GM18907 (cell line): ENCODE measurements around the gene SPIRE1.
"Not testable (repeated sequence)": the region's sequence is repeated elsewhere in the genome, so short reads cannot be mapped to it uniquely, and the experiment has no call there.

Experiments
- ATAC-seq: cut with Tn5 transposase; IDR thresholded peaks from one replicate; pipeline ENCODE4 v1.9.1; 2021; ENCODE audit warnings: mild to moderate bottlenecking, moderate library complexity; ENCODE audit not compliant: unreplicated experiment

The SPIRE1 gene

GRCh38 chr18:12423393-12423792 is 234.5 kb downstream of the SPIRE1 start:
- no peak for ATAC-seq

DNA sequence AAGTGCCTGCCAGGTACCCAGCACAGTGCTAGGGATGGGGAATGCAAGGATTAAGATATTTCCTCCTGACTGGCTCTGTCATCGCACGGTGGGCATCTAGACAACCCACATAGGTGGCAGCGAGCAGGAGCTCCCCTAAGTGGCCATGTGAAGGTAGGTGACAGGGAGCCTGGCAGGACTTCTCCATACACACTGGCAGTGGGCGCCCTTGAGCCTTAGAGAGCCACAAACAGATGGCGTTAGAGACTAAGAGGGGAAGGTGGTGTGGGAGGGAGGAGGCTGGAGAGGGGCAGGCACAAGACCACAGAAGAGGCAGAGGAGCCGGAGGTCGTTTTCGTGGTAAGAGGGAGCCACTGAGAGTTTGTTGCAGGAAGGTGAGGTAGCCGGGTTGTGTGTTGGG is 235.0 kb downstream of the SPIRE1 start:
- no peak for ATAC-seq

GRCh38 chr18:12421732-12422131 is 236.2 kb downstream of the SPIRE1 start:
- ATAC-seq, result no peak

- no peak for ATAC-seq
Measured at GRCh38 chr18:12420821-12421421, 237.0 kb downstream of the SPIRE1 start.

GRCh38 chr18:12417687-12418086 is 240.2 kb downstream of the SPIRE1 start:
- ATAC-seq, result no peak

DNA sequence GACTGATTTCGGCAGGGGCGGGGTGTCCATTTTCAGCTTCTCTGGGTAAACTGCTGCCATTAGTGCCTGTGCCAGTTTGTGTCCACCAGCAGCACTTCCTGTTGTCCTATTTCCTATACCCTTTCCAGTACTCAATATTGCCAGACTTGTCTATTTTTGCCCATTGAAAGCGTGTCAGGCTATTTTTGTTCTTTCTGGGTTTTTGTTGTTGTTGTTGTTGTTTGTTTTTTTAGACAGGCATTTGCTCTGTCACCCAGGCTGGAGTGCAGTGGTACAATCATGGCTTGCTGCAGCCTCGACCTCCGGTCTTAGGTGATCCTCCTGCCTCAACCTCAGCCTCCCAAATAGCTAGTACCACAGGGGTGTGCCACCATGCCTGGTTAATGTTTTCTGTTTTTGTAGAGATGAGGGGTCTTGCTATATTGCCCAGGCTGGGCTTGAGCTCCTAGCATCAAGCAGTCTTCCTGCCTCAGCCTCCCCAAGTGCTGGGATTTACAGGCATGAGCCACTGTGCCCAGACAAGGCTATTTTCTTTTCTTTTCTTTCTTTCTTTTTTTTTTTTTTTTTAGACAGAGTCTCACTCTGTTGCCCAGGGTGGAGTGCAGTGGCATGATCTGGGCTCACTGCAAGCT is 241.7 kb downstream of the SPIRE1 start:
- ATAC-seq, result no peak

DNA sequence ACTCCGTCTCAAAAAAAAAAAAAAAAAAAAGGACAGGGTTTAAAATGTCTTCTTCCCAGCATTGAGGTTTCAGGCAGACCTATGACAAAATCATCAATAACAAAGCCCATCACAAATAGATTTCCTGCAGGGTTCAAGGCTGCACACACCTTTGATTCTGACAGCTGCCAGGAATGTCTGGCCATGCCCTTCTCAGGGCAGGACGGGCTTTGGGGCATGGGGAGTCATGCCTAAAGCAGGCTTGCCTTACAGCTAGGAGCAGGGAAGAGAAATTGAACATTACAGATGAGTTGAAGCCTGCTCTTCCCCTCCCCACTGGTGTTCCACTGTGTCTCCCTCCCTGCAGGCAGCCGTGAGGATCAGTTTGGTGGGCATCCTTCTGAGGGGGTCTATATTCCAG is 246.5 kb downstream of the SPIRE1 start:
- no peak for ATAC-seq

GRCh38 chr18:12410747-12411146 is 247.2 kb downstream of the SPIRE1 start:
- not testable (repeated sequence) for ATAC-seq

GRCh38 chr18:12410081-12410481 is 247.8 kb downstream of the SPIRE1 start:
- no peak for ATAC-seq

DNA sequence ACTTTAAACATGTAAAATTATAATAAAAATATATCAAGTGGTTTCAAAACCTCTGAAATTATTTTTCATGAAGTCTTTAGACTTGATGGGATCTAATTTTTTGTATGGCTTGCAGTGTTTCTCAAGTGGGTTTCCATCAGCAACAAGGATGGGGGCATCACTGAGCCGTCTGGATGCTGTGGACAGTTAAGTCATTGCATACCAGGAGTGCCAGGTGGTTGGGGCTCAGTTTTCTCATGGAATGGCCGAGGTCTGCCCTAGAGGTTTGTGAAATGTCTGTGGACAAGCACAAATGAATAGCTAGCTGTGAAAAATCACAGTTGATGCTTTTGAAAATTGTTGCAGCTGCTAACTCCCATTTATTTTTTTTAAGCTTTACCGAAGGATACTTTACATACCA is 248.4 kb downstream of the SPIRE1 start:
- no peak for ATAC-seq

GRCh38 chr18:12408247-12408869 is 249.5 kb downstream of the SPIRE1 start:
- ATAC-seq, result peak; percentile 22

DNA sequence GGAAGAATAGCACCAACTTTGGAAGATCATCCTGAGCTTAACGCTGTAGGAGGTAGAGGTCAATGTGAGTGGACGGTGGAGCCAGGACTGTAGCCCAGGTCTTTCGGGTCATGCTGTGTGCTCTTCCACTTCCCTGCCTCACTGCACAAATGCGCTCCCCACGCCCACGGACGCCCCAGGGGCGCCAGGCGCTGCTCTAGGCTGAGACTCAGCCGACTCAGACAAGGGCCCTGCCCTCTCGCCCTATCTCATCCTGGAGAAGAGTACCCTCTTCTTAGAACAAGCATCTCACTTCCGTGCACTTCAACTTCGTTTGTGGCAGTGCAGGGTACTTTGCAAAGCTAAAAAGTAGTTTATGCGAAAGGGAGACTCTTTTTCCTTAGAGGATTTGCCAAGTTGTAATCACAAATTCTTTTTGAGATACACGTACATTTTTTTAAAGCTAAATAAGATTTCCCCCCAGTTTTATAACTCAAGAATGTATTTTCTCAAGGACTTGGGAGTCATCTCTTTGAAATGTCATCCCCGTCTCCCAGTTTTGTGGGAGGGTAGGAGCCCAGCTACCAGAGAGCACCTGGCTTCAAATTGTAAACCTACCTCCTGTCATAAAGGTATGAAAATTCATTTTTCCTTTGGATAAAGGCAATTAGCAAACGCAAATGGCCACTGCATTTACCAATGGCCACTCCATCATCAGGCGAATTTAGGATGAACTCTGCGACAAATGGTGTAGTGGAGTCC is 251.4 kb downstream of the SPIRE1 start:
- no peak for ATAC-seq

DNA sequence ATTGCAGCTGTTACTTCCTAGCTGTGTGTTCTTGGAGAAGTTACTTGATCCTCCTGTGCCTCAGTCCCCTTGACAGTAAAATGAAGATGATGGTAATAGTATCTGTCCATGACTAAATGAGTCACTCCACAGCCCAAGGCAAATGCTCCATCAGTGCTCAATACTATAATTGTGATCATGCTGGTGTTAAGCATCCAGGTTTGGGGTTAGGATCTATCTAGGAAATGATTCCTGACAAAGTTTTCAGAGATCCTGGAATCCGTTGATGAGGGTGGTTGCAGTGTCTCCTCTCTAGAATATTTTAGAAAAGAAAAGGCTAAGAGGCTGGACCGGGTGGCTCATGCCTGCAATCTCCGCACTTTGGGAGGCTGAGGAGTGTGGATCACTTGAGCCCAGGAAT is 252.8 kb downstream of the SPIRE1 start:
- no peak for ATAC-seq

GRCh38 chr18:12403601-12404506 is 254.1 kb downstream of the SPIRE1 start:
- no peak for ATAC-seq

GRCh38 chr18:12401881-12402280 is 256.0 kb downstream of the SPIRE1 start:
- no peak for ATAC-seq

DNA sequence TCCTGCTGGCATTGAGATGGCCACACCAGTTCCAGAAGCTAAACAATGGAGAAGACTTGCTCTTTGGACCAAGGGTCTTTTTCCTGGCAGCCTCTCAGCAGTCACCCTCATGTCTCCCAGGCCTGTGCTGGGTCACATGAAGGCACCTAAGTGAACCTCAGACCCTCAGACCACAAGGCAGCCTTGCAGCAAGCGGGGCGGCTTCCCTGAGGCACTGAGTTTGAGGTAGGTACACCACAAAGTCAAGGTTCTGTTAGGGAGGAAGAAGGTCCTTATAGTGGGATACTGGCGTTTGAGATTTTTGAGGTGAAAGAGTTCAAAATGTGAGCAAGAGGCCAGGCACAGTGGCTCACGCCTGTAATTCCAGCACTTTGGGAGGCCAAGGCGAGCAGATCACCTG is 258.7 kb downstream of the SPIRE1 start:
- no peak for ATAC-seq

- no peak for ATAC-seq
Measured at GRCh38 chr18:12398625-12399024, 259.3 kb downstream of the SPIRE1 start.

- no peak for ATAC-seq
Measured at GRCh38 chr18:12397793-12398192, 260.1 kb downstream of the SPIRE1 start.

GRCh38 chr18:12397254-12397653 is 260.7 kb downstream of the SPIRE1 start:
- ATAC-seq, result no peak
